DOHH2 (cell line): ENCODE results near the gene ABI3BP.

Experiments used
- EZH2phosphoT487 ChIP-seq: fragments of 200-600 bp; sonication (generic); IDR thresholded peaks from 2 replicates; pipeline ENCODE4 v1.6.1; 2017; ENCODE audit warnings: borderline replicate concordance, mild to moderate bottlenecking, antibody characterized with exemption, low read length, moderate library complexity, mixed read lengths
- TF ChIP-seq, protein P1 (sequence below): fragments of 200-600 bp; sonication (generic); IDR thresholded peaks from one replicate; pipeline ENCODE4 v1.5.1; 2014; ENCODE audit warnings: antibody characterized with exemption, mild to moderate bottlenecking, low read depth, low read length; ENCODE audit not compliant: poor library complexity, severe bottlenecking

DNA sequence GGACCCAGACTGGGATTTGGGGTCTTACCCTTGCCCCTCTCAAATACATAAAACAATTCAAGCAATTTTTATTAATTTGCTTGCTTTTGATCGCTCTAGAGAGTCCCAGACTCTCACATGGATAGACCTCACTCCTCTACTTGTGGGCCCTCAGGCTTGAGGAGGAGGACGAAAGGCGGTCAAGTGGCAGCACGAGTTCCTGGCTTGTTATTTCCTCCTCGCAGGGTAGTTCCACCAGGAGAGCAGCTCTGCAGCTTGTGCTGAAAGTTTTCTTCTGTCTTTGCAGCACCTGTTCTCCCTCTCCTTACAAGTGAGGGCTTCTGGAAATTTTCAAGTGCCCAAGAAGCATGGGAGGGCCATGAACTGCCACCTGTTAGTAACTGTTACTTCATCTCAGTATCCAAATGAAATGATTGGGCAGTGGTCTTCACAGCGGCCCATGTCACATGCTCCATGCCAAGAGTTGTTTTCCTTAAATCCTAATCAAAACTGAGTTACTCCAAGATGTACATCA, 22.7 kb downstream of the ABI3BP start:
- TF ChIP-seq, protein P1, sequence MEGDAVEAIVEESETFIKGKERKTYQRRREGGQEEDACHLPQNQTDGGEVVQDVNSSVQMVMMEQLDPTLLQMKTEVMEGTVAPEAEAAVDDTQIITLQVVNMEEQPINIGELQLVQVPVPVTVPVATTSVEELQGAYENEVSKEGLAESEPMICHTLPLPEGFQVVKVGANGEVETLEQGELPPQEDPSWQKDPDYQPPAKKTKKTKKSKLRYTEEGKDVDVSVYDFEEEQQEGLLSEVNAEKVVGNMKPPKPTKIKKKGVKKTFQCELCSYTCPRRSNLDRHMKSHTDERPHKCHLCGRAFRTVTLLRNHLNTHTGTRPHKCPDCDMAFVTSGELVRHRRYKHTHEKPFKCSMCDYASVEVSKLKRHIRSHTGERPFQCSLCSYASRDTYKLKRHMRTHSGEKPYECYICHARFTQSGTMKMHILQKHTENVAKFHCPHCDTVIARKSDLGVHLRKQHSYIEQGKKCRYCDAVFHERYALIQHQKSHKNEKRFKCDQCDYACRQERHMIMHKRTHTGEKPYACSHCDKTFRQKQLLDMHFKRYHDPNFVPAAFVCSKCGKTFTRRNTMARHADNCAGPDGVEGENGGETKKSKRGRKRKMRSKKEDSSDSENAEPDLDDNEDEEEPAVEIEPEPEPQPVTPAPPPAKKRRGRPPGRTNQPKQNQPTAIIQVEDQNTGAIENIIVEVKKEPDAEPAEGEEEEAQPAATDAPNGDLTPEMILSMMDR, result no peak
- no peak for TF ChIP-seq EZH2phosphoT487
